Astrocyte (in vitro differentiated cells and primary cell): Measurements from ENCODE around the gene CHGA.

Experiments used
- EZH2 ChIP-seq: IDR thresholded peaks from 2 replicates; pipeline ENCODE4 v1.6.1; 2012; ENCODE audit warnings: mild to moderate bottlenecking, low read length, inconsistent platforms; ENCODE audit not compliant: insufficient read depth
- TF ChIP-seq, protein P1 (sequence below): IDR thresholded peaks from 2 replicates; pipeline ENCODE4 v1.5.1; 2011; ENCODE audit warnings: low read depth, mild to moderate bottlenecking, inconsistent platforms, low read length, moderate library complexity; ENCODE audit not compliant: insufficient read depth

- TF ChIP-seq, protein P1, sequence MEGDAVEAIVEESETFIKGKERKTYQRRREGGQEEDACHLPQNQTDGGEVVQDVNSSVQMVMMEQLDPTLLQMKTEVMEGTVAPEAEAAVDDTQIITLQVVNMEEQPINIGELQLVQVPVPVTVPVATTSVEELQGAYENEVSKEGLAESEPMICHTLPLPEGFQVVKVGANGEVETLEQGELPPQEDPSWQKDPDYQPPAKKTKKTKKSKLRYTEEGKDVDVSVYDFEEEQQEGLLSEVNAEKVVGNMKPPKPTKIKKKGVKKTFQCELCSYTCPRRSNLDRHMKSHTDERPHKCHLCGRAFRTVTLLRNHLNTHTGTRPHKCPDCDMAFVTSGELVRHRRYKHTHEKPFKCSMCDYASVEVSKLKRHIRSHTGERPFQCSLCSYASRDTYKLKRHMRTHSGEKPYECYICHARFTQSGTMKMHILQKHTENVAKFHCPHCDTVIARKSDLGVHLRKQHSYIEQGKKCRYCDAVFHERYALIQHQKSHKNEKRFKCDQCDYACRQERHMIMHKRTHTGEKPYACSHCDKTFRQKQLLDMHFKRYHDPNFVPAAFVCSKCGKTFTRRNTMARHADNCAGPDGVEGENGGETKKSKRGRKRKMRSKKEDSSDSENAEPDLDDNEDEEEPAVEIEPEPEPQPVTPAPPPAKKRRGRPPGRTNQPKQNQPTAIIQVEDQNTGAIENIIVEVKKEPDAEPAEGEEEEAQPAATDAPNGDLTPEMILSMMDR, result no peak
- no peak for TF ChIP-seq EZH2
Measured at GRCh38 chr14:92937051-92937937, 14.3 kb downstream of the CHGA start.
